Stimulated activated naive B cell treated with anti-CD40 and anti-IgM and Interleukin-4, amounts not matched to agents 10 μg/mL and 1 μg/mL and 100 μg/mL, for 72 hours (primary cell): ENCODE data around the gene TELO2.
A peak's percentile ranks its signal among the peaks of the same experiment; 100 is the strongest.

ENCODE experiments used
- ATAC-seq, 2 donors: fragments of 150-1000 bp; cut with Tn5 transposase; replicated peaks; 2 replicates each; pipeline ENCODE4 v1.10.0; 2021; ENCODE audit warnings: moderate library complexity in 1 of 2
- DNase-seq: peaks from one replicate; pipeline ENCODE4 v3.0.0; 2021
- H3K27ac Mint-ChIP-seq: one replicate; pipeline ENCODE4 v1.8.0; 2022; ENCODE audit warnings: mild to moderate bottlenecking, mixed read lengths
- H3K27me3 Mint-ChIP-seq, 2 donors: one replicate each; pipeline ENCODE4 v1.8.0; 2022; ENCODE audit warnings: mixed read lengths in 2 of 2
- H3K36me3 Mint-ChIP-seq, 2 donors: one replicate each; pipeline ENCODE4 v1.8.0; 2022; ENCODE audit warnings: mixed read lengths in 2 of 2, mild to moderate bottlenecking in 1 of 2
- H3K4me1 Mint-ChIP-seq, 2 donors: one replicate each; pipeline ENCODE4 v1.8.0; 2022; ENCODE audit warnings: mixed read lengths in 2 of 2, mild to moderate bottlenecking in 1 of 2
- H3K4me3 Mint-ChIP-seq, 2 donors: one replicate each; pipeline ENCODE4 v1.8.0; 2022; ENCODE audit warnings: mild to moderate bottlenecking in 2 of 2, mixed read lengths in 2 of 2, moderate library complexity in 1 of 2
- H3K9me3 Mint-ChIP-seq, 2 donors: one replicate each; pipeline ENCODE4 v1.8.0; 2022; ENCODE audit warnings: mixed read lengths in 2 of 2, mild to moderate bottlenecking in 1 of 2

The TELO2 gene

GRCh38 chr16:1492923-1493745 lies at the start of gene TELO2:
Gene TELO2 (plus strand): TSS chr16:1493360. CDS start chr16:1494282, 922 bp downstream.
- peak; percentile 78 for DNase-seq
- Mint-ChIP-seq H3K27ac (peak within 1 kb of the TSS; percentile 100), H3K4me3 (peak within 1 kb of the TSS; percentile 95 to 99), H3K27me3 (no peaks in the 10 kb centered on the region), H3K36me3 (peaks cover 12 to 18% of the 10 kb centered on the region in 2 donors), H3K9me3 (no peaks in the 10 kb centered on the region), H3K4me1 (peaks cover 12 to 21% of the 10 kb centered on the region in 2 donors)
- peak; percentile 89 for ATAC-seq

- no peaks in the 10 kb centered on the region for H3K4me1 Mint-ChIP-seq
- no peak for ATAC-seq
Observed at GRCh38 chr16:1443403-1443973, 49.7 kb upstream of the TELO2 start.

GRCh38 chr16:1443980-1444729 lies 49.0 kb upstream of the TELO2 start, which contains the start of gene CCDC154:
Gene CCDC154 (minus strand): TSS chr16:1444556. CDS start chr16:1444322, 234 bp downstream.
- Mint-ChIP-seq H3K4me1 (no peaks in the 10 kb centered on the region), H3K9me3 (no peaks in the 10 kb centered on the region), H3K27me3 (no peaks in the 10 kb centered on the region), H3K27ac (peak within 1 kb of the TSS; percentile 87), H3K36me3 (peaks cover 17 to 18% of the 10 kb centered on the region in 2 donors), H3K4me3 (no peak within 1 kb of the TSS)
- ATAC-seq (peak in 1 of 2 donors; percentile 26), DNase-seq (no peak)

More at GRCh38 chr16:1443403-1443973, 49.7 kb upstream of the TELO2 start:
- H3K36me3 Mint-ChIP-seq = peaks cover 17 to 19% of the 10 kb centered on the region in 2 donors
- H3K4me3 Mint-ChIP-seq = no peak overlapping the region
- no peak overlapping the region for H3K27ac Mint-ChIP-seq
- H3K9me3 Mint-ChIP-seq = no peaks in the 10 kb centered on the region
- H3K27me3 Mint-ChIP-seq = no peaks in the 10 kb centered on the region
- no peak for DNase-seq

GRCh38 chr16:1444730-1445517 lies 48.2 kb upstream of the TELO2 start:
- Mint-ChIP-seq H3K9me3 (no peaks in the 10 kb centered on the region), H3K36me3 (peaks cover 22% of the 10 kb centered on the region in 2 donors), H3K4me1 (no peaks in the 10 kb centered on the region), H3K4me3 (no peak overlapping the region), H3K27me3 (no peaks in the 10 kb centered on the region), H3K27ac (peak overlapping the region; percentile 87)
- ATAC-seq = peak in 1 of 2 donors; percentile 42
- DNase-seq = no peak

GRCh38 chr16:1445518-1446203 lies 47.5 kb upstream of the TELO2 start:
- peak in 1 of 2 donors; percentile 26 for ATAC-seq
- no peak overlapping the region for H3K4me3 Mint-ChIP-seq
- H3K4me1 Mint-ChIP-seq = no peaks in the 10 kb centered on the region
- H3K9me3 Mint-ChIP-seq = no peaks in the 10 kb centered on the region
- no peaks in the 10 kb centered on the region for H3K27me3 Mint-ChIP-seq
- DNase-seq = no peak
- peaks cover 23 to 24% of the 10 kb centered on the region in 2 donors for H3K36me3 Mint-ChIP-seq
- H3K27ac Mint-ChIP-seq = peak overlapping the region; percentile 71

- no peak for DNase-seq
- no peak for ATAC-seq
- Mint-ChIP-seq H3K36me3 (peaks cover 24 to 30% of the 10 kb centered on the region in 2 donors), H3K27me3 (no peaks in the 10 kb centered on the region), H3K27ac (peak overlapping the region; percentile 71), H3K9me3 (no peaks in the 10 kb centered on the region), H3K4me1 (no peaks in the 10 kb centered on the region), H3K4me3 (no peak overlapping the region)
Observed at GRCh38 chr16:1446296-1447080, 46.7 kb upstream of the TELO2 start.

- Mint-ChIP-seq H3K27me3 (no peaks in the 10 kb centered on the region), H3K4me3 (no peak overlapping the region), H3K4me1 (no peaks in the 10 kb centered on the region), H3K36me3 (peaks cover 30 to 37% of the 10 kb centered on the region in 2 donors), H3K9me3 (no peaks in the 10 kb centered on the region), H3K27ac (no peak overlapping the region)
- DNase-seq = no peak
- no peak for ATAC-seq
Observed at GRCh38 chr16:1447965-1448364, 45.2 kb upstream of the TELO2 start.

- Mint-ChIP-seq H3K4me3 (no peak overlapping the region), H3K9me3 (no peaks in the 10 kb centered on the region), H3K27me3 (no peaks in the 10 kb centered on the region), H3K4me1 (no peaks in the 10 kb centered on the region), H3K36me3 (peaks cover 35 to 37% of the 10 kb centered on the region in 2 donors), H3K27ac (no peak overlapping the region)
- no peak for DNase-seq
- no peak for ATAC-seq
Observed at GRCh38 chr16:1448536-1449116, 44.5 kb upstream of the TELO2 start.

GRCh38 chr16:1449201-1449788 lies 43.9 kb upstream of the TELO2 start:
- no peak overlapping the region for H3K27ac Mint-ChIP-seq
- H3K4me1 Mint-ChIP-seq = no peaks in the 10 kb centered on the region
- H3K4me3 Mint-ChIP-seq = no peak overlapping the region
- H3K27me3 Mint-ChIP-seq = no peaks in the 10 kb centered on the region
- H3K36me3 Mint-ChIP-seq = peaks cover 38 to 41% of the 10 kb centered on the region in 2 donors
- ATAC-seq (no peak), DNase-seq (no peak)
- no peaks in the 10 kb centered on the region for H3K9me3 Mint-ChIP-seq

GRCh38 chr16:1450218-1450617 lies 42.9 kb upstream of the TELO2 start:
- H3K27ac Mint-ChIP-seq = no peak overlapping the region
- H3K4me1 Mint-ChIP-seq = no peaks in the 10 kb centered on the region
- H3K4me3 Mint-ChIP-seq = no peak overlapping the region
- DNase-seq = no peak
- no peak for ATAC-seq
- H3K36me3 Mint-ChIP-seq = peaks cover 41 to 43% of the 10 kb centered on the region in 2 donors
- no peaks in the 10 kb centered on the region for H3K27me3 Mint-ChIP-seq
- no peaks in the 10 kb centered on the region for H3K9me3 Mint-ChIP-seq

GRCh38 chr16:1450841-1451240 lies 42.3 kb upstream of the TELO2 start:
- ATAC-seq (no peak), DNase-seq (no peak)
- Mint-ChIP-seq H3K27ac (no peak overlapping the region), H3K4me1 (no peaks in the 10 kb centered on the region), H3K9me3 (no peaks in the 10 kb centered on the region), H3K36me3 (peaks cover 42 to 43% of the 10 kb centered on the region in 2 donors), H3K27me3 (no peaks in the 10 kb centered on the region), H3K4me3 (no peak overlapping the region)

- Mint-ChIP-seq H3K4me1 (no peaks in the 10 kb centered on the region), H3K9me3 (no peaks in the 10 kb centered on the region), H3K4me3 (no peak overlapping the region), H3K27me3 (no peaks in the 10 kb centered on the region), H3K36me3 (peaks cover 39 to 40% of the 10 kb centered on the region in 2 donors), H3K27ac (peak overlapping the region; percentile 47)
- ATAC-seq (no peak), DNase-seq (no peak)
Observed at GRCh38 chr16:1451702-1452392, 41.3 kb upstream of the TELO2 start.
